PC-3 (cell line): Measurements from ENCODE around the gene CHMP1B. TPM values are rescaled to one million over a fixed set of nuclear protein-coding genes. Genes with fewer than 3 reads are reported as not detected.
A peak's percentile ranks its signal among the peaks of the same experiment; 100 is the strongest.

Experiments
- ATAC-seq: fragments of 200-7000 bp; cut with Tn5 transposase; 2 replicates; pipeline ENCODE4 v1.9.1; 2020; ENCODE audit warnings: mild to moderate bottlenecking, moderate library complexity
- BruUV-seq: library from RNA; stranded (reverse); fragments of 400-500 nt; replicated peaks from 2 replicates; lab custom pipeline; 2021; lab: Mats Ljungman, UMichigan
- CTCF ChIA-PET: fragments of 300-600 bp; sonication (Branson Sonifier 250); formaldehyde crosslinking; loops from one replicate; lab custom pipeline; 2022; ENCODE audit warnings: antibody characterized with exemption; lab: Charles Lee
- POLR2A ChIA-PET: fragments of 300-600 bp; sonication (Branson Sonifier 250); formaldehyde crosslinking; loops from one replicate; lab custom pipeline; 2022; ENCODE audit warnings: antibody characterized with exemption; ENCODE audit not compliant: unreplicated experiment; lab: Charles Lee
- DNase-seq: peaks from one replicate; pipeline ENCODE4 v3.0.0-alpha.2; 2015
- H2AFZ ChIP-seq: fragments of 300-600 bp; sonication (generic); 2 replicates; pipeline ENCODE4 v1.6.0; 2016; ENCODE audit warnings: antibody characterized with exemption, low read length
- H3F3A ChIP-seq: fragments of 300-600 bp; sonication (generic); one replicate; pipeline ENCODE4 v1.6.0; 2017; ENCODE audit warnings: antibody characterized with exemption, low read length, control low read depth, mild to moderate bottlenecking; ENCODE audit not compliant: unreplicated experiment
- H3K27ac ChIP-seq: fragments of 300-600 bp; sonication (generic); 2 replicates; pipeline ENCODE4 v1.5.1; 2016; ENCODE audit warnings: mild to moderate bottlenecking, low read length
- H3K27me3 ChIP-seq: fragments of 300-600 bp; sonication (generic); 2 replicates; pipeline ENCODE4 v1.6.1; 2016; ENCODE audit warnings: low read length, mixed read lengths
- H3K36me3 ChIP-seq: fragments of 300-600 bp; sonication (generic); 2 replicates; pipeline ENCODE4 v1.6.1; 2016; ENCODE audit warnings: low read depth, mixed run types, low read length, mixed read lengths
- H3K4me1 ChIP-seq: fragments of 300-600 bp; sonication (generic); 2 replicates; pipeline ENCODE4 v1.5.1; 2016; ENCODE audit warnings: low read length; ENCODE audit not compliant: insufficient read depth
- H3K4me2 ChIP-seq: fragments of 300-600 bp; sonication (generic); 2 replicates; pipeline ENCODE4 v1.6.0; 2016; ENCODE audit warnings: low read length
- H3K4me3 ChIP-seq: fragments of 300-600 bp; sonication (generic); 2 replicates; pipeline ENCODE4 v1.5.1; 2016; ENCODE audit warnings: mild to moderate bottlenecking, low read length, mixed read lengths
- H3K79me2 ChIP-seq: fragments of 300-600 bp; sonication (generic); 2 replicates; pipeline ENCODE4 v1.6.1; 2017; ENCODE audit warnings: low read length, mixed read lengths
- H3K9ac ChIP-seq: fragments of 300-600 bp; sonication (generic); 2 replicates; pipeline ENCODE4 v1.6.0; 2016; ENCODE audit warnings: mild to moderate bottlenecking, low read length
- H3K9me2 ChIP-seq: fragments of 300-600 bp; sonication (generic); replicated peaks from 2 replicates; pipeline ENCODE4 v1.6.1; 2016; ENCODE audit warnings: mixed run types, low read length, mixed read lengths
- H3K9me3 ChIP-seq: fragments of 300-600 bp; sonication (generic); 2 replicates; pipeline ENCODE4 v1.6.1; 2016; ENCODE audit warnings: low read length, mixed read lengths
- H4K20me1 ChIP-seq: fragments of 300-600 bp; sonication (generic); 2 replicates; pipeline ENCODE4 v1.6.1; 2016; ENCODE audit warnings: low read length, mixed read lengths
- EZH2 ChIP-seq: fragments of 300-600 bp; sonication (generic); IDR thresholded peaks from one replicate; pipeline ENCODE4 v1.6.1; 2017; ENCODE audit warnings: antibody characterized with exemption, mild to moderate bottlenecking, low read length; ENCODE audit not compliant: unreplicated experiment
- EZH2phosphoT487 ChIP-seq: fragments of 300-600 bp; sonication (generic); IDR thresholded peaks from 2 replicates; pipeline ENCODE4 v1.6.1; 2018; ENCODE audit warnings: mild to moderate bottlenecking, antibody characterized with exemption, low read length, borderline replicate concordance
- intact Hi-C: fragments of 100-400 bp; cut with micrococcal nuclease; formaldehyde crosslinking; loops from 2 replicates; pipeline ENCODE4 v1.9.0; 2023
- total RNA-seq: library from RNA; depleted of rRNA; stranded (reverse); fragments of >200 nt; gene quantifications from 2 replicates; pipeline ENCODE4 v1.2.3, GENCODE V29; 2014
- TF ChIP-seq, protein P1 (sequence below): fragments of 300-600 bp; sonication (generic); conservative IDR thresholded peaks from 2 replicates; pipeline ENCODE4 v1.5.1; 2017; ENCODE audit warnings: antibody characterized with exemption, low read depth, mild to moderate bottlenecking, low read length

The CHMP1B gene
- total RNA-seq, 1 experiment from 2014 or later = 81.9 TPM

- Histone ChIP-seq H3K27me3 (0 out of 2 replicates have a peak, but pooled peaks cover 2% of the 10 kb centered on the region), H3F3A (no peaks in the 10 kb centered on the region), H3K36me3 (no peaks in the 10 kb centered on the region), H3K9me3 (no peaks in the 10 kb centered on the region), H3K4me3 (no peak overlapping the region), H3K79me2 (no peaks in the 10 kb centered on the region), H3K9ac (no peak overlapping the region), H4K20me1 (no peaks in the 10 kb centered on the region), H2AFZ (no peak overlapping the region), H3K4me2 (no peak overlapping the region), H3K9me2 (no peaks in the 10 kb centered on the region), H3K27ac (no peak overlapping the region), H3K4me1 (peaks cover 24% of the 10 kb centered on the region)
- ATAC-seq = no peak
- ChIA-PET CTCF (no interaction called here), POLR2A (no interaction called here)
- DNase-seq = no peak
- TF ChIP-seq EZH2phosphoT487 = no peak
- TF ChIP-seq EZH2 = no peak
- TF ChIP-seq, protein P1, sequence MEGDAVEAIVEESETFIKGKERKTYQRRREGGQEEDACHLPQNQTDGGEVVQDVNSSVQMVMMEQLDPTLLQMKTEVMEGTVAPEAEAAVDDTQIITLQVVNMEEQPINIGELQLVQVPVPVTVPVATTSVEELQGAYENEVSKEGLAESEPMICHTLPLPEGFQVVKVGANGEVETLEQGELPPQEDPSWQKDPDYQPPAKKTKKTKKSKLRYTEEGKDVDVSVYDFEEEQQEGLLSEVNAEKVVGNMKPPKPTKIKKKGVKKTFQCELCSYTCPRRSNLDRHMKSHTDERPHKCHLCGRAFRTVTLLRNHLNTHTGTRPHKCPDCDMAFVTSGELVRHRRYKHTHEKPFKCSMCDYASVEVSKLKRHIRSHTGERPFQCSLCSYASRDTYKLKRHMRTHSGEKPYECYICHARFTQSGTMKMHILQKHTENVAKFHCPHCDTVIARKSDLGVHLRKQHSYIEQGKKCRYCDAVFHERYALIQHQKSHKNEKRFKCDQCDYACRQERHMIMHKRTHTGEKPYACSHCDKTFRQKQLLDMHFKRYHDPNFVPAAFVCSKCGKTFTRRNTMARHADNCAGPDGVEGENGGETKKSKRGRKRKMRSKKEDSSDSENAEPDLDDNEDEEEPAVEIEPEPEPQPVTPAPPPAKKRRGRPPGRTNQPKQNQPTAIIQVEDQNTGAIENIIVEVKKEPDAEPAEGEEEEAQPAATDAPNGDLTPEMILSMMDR = no peak
- intact Hi-C loops = no loop called here
- no TSS peak for BruUV-seq
These were observed 49.1 kb upstream of the CHMP1B start for GRCh38 chr18:11802158-11802557.

DNA sequence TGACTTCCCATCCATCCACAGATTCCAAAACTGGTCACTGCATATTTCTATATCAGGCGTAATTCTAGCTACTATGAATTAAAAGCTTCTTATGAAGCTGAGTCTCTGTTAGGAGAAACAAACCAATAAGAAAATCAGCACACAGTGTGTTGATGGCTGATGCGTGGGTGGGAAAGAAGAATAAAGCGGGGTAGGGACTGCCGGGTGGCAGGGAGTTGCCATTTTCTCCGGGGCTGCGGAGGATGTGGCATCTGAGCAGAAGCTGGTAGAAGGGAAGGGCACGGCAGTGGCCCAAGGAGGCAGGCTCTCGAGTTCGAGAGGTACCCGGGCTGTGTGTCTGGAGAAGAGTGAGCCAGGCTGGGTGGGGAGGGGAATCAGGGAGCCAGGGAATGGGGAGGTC is 48.6 kb upstream of the CHMP1B start:
- Histone ChIP-seq H3K4me2 (no peak overlapping the region), H3K27ac (no peak overlapping the region), H2AFZ (no peak overlapping the region), H3K4me3 (no peak overlapping the region), H3K79me2 (no peaks in the 10 kb centered on the region), H3F3A (no peaks in the 10 kb centered on the region), H3K4me1 (peaks cover 28% of the 10 kb centered on the region), H4K20me1 (no peaks in the 10 kb centered on the region), H3K36me3 (no peaks in the 10 kb centered on the region), H3K9me2 (no peaks in the 10 kb centered on the region), H3K9me3 (no peaks in the 10 kb centered on the region), H3K27me3 (0 out of 2 replicates have a peak, but pooled peaks cover 2% of the 10 kb centered on the region), H3K9ac (no peak overlapping the region)
- CTCF ChIA-PET = no interaction called here
- intact Hi-C loops = no loop called here
- POLR2A ChIA-PET = no interaction called here
- TF ChIP-seq, protein P1 = no peak
- no peak for TF ChIP-seq EZH2
- TF ChIP-seq EZH2phosphoT487 = no peak
- no TSS peak for BruUV-seq
- DNase-seq = no peak
- ATAC-seq = no peak

DNA sequence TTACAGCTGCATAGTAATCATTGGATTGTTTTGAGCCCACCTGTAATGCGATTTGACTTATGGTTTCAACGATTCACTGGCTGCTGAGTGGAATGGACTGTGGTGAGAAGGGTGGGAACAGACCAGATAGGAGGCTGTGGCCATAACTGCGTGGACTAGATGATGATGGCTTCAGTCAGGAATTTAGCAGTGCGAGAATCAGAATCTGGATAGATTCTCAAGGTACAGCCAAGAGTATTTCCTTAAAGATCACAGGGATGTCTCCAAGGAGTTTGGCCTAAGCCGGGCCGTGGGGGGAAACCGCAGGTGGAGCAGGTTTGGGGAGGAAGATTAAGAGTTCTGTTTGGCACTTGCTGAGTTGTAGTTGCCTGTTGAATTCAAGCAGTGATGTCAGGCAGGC is 44.0 kb upstream of the CHMP1B start:
- Histone ChIP-seq H4K20me1 (no peaks in the 10 kb centered on the region), H3K27ac (peak overlapping the region; percentile 91), H2AFZ (peak overlapping the region; percentile 14; the same call in 1 of the 2 replicates), H3K9ac (peak overlapping the region; percentile 56), H3K27me3 (0 out of 2 replicates have a peak, but pooled peaks cover 2% of the 10 kb centered on the region), H3K9me2 (no peaks in the 10 kb centered on the region), H3K9me3 (no peaks in the 10 kb centered on the region), H3K4me3 (no peak overlapping the region), H3K79me2 (no peaks in the 10 kb centered on the region), H3F3A (no peaks in the 10 kb centered on the region), H3K4me2 (peak overlapping the region; percentile 32), H3K36me3 (no peaks in the 10 kb centered on the region), H3K4me1 (peaks cover 25% of the 10 kb centered on the region)
- POLR2A ChIA-PET = no interaction called here
- peak; percentile 37 for DNase-seq
- no TSS peak for BruUV-seq
- no peak for TF ChIP-seq EZH2
- TF ChIP-seq, protein P1 = no peak
- intact Hi-C loops = loop anchor here (5.0 kb wide), 1 partner anchor 65 kb away; no protein-coding TSS in a partner anchor
- CTCF ChIA-PET = no interaction called here
- ATAC-seq = no peak
